GM18870 (cell line): ENCODE data around the gene KCTD3.

Source experiments
- ATAC-seq: cut with Tn5 transposase; IDR thresholded peaks from one replicate; pipeline ENCODE4 v1.9.1; 2021; ENCODE audit warnings: moderate library complexity; ENCODE audit not compliant: unreplicated experiment

The KCTD3 gene

GRCh38 chr1:215650446-215651149, 83.5 kb downstream of the KCTD3 start:
- no peak for ATAC-seq

GRCh38 chr1:215651867-215652266, 84.8 kb downstream of the KCTD3 start:
- no peak for ATAC-seq

DNA sequence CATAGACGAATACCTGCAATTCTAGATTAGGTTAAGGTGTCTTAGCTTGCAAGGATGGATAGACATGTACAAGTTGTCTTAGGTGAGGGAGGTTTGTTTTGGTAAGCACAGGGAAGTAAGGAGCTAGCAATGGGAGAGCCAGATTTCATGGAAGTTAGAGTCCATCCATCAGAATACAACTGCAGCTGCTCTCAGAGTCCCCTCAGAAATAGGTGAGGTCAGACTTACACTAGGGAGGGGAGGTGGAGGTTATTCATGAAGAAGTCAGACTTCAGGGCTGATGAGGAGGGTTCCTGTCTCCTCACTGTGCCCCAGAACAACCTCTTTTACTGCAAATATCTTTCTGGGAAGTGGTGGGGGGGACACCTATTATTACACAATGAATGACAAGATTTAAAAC, 85.3 kb downstream of the KCTD3 start:
- ATAC-seq: no peak

- no peak for ATAC-seq
These were observed 89.9 kb downstream of the KCTD3 start for GRCh38 chr1:215657047-215657446.

DNA sequence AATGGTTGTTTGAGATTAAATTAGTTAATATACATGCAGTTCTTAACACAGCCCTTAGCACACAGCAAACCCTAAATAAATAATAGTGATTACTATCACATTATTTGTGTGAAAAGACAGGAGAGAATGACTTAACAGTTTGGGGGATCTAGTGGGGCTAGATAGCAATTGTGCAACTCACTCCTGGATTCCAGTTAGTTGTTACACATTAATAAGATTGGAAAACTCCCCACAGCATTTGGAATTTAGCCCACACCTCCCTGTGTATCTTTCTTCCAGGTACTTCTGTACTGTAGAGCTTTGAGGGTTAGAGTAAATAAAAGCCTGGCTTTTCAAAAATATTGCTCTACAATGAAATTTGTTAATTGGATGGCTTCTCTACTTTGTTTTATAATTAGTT, 93.2 kb downstream of the KCTD3 start:
- ATAC-seq: no peak

GRCh38 chr1:215661033-215661432, 93.9 kb downstream of the KCTD3 start:
- no peak for ATAC-seq

DNA sequence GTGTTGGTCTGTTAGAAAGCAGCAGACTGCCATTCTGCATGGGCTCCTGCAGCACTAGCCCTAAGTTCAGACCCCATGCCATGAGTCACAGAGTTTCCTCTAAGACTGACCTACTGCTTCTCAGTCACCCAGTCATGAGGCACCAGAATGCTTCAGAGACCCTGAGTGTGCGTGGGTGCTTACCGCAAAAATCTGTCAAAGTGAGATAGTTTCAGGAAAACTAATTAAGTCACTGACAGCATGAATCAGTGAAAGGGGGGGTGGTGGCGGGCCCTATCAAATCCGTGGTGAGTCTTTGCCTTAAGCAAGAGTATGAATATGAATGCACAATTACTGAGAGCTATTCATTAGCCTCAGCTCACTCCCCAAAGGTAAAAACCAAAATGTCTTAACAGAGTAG, 98.1 kb downstream of the KCTD3 start:
- no peak for ATAC-seq

DNA sequence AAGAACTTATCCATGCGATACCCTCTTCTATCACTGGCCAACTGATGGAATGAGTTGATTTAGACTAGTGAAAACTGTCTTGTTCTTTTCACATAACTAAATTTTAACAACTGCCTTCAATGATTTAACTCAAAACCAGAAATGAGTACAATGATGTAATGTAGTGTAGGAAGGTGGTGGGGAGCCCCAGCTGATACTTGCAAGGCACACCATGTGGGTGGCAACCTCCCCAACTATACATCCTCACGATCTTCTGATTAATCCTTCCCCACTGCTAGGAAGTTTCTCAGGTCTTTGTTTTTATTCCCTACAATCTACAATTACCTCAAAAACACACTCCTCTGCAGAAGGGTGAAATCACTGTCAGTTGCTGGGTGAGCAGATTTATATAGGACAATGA, 100.7 kb downstream of the KCTD3 start:
- ATAC-seq: no peak

DNA sequence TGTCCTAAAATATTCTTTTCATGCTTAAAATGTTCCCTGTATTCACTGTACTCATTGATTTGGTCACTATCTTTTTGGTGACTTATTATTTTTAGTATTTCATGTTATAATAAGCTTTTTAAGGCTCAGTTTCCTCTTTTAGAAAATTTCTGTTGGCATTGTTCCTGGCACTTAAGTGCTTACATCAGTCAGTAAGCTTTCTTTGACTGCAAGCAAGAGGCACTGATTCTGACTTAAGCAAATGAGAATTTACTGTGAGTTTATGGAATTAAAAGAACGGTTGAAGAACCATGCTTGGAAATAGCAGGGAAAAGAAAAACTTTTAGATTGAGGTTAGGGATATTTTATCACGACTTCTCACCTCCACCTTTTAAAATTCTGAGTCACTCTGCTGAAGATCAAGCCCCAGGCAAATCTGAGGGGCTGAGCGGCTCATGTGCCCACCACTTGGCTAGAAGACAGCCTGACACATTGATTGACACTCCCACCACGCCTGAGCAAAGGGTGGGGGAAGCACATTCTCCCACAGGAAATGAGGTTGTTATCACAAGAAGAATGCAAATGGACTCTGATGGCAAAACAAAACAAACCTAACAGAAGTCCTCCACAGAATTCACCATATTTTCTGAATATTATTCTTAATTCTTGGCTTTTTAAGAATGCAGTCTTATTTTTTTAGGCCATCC, 102.8 kb downstream of the KCTD3 start:
- no peak for ATAC-seq
